Activated CD8-positive, alpha-beta memory T cell treated with anti-CD3 and anti-CD28 coated beads, Interleukin-2, amount 50 U/mL, for 1 hour (primary cell): ENCODE measurements around the gene DIP2B.
"Not testable (repeated sequence)": the region's sequence is repeated elsewhere in the genome, so short reads cannot be mapped to it uniquely, and the experiment has no call there.

Source experiments
- DNase-seq: peaks from one replicate; pipeline ENCODE4 v3.0.0-alpha.2; 2020; ENCODE audit errors: extremely low read depth

DIP2B gene

GRCh38 chr12:50676756-50677155 is 172.0 kb downstream of the DIP2B start:
- DNase-seq: no peak

GRCh38 chr12:50677858-50678257 is 173.1 kb downstream of the DIP2B start:
- DNase-seq: no peak

- DNase-seq: no peak
Observed at GRCh38 chr12:50678650-50679365, 174.0 kb downstream of the DIP2B start.

- no peak for DNase-seq
Observed at GRCh38 chr12:50679612-50680011, 174.8 kb downstream of the DIP2B start.

- DNase-seq: not testable (repeated sequence)
Observed at GRCh38 chr12:50681064-50681463, 176.3 kb downstream of the DIP2B start.

GRCh38 chr12:50685641-50686040 is 180.9 kb downstream of the DIP2B start:
- no peak for DNase-seq

GRCh38 chr12:50686406-50686805 is 181.6 kb downstream of the DIP2B start:
- DNase-seq: no peak

GRCh38 chr12:50686976-50687375 is 182.2 kb downstream of the DIP2B start:
- no peak for DNase-seq

- no peak for DNase-seq
Observed at GRCh38 chr12:50689437-50689836, 184.7 kb downstream of the DIP2B start.

- DNase-seq: no peak
Observed at GRCh38 chr12:50690925-50691324, 186.1 kb downstream of the DIP2B start.

- DNase-seq: no peak
Observed at GRCh38 chr12:50695961-50696360, 191.2 kb downstream of the DIP2B start.

GRCh38 chr12:50696931-50697330 is 192.1 kb downstream of the DIP2B start:
- DNase-seq: no peak

- DNase-seq: no peak
Observed at GRCh38 chr12:50699154-50699553, 194.4 kb downstream of the DIP2B start.

GRCh38 chr12:50699940-50700339 is 195.2 kb downstream of the DIP2B start:
- no peak for DNase-seq

- DNase-seq: no peak
Observed at GRCh38 chr12:50706606-50707005, 201.8 kb downstream of the DIP2B start.

- DNase-seq: no peak
Observed at GRCh38 chr12:50707396-50707795, 202.6 kb downstream of the DIP2B start.

- no peak for DNase-seq
Observed at GRCh38 chr12:50708631-50709030, 203.8 kb downstream of the DIP2B start.

- DNase-seq: no peak
Observed at GRCh38 chr12:50711121-50711520, 206.3 kb downstream of the DIP2B start.

- no peak for DNase-seq
Observed at GRCh38 chr12:50715174-50715573, 210.4 kb downstream of the DIP2B start.

GRCh38 chr12:50718760-50719159 is 214.0 kb downstream of the DIP2B start:
- no peak for DNase-seq

- DNase-seq: no peak
Observed at GRCh38 chr12:50720085-50720484, 215.3 kb downstream of the DIP2B start.

- DNase-seq: no peak
Observed at GRCh38 chr12:50720501-50720900, 215.7 kb downstream of the DIP2B start.

- no peak for DNase-seq
Observed at GRCh38 chr12:50723865-50724264, 219.1 kb downstream of the DIP2B start.
